ENCODE measurements around the gene RNF175.

RNF175 gene

GRCh38 chr4:153724606-153725005 is 35.2 kb downstream of the RNF175 start:
- Histone ChIP-seq H3K27ac (ENCODE audit: low read length) (no peak overlapping the region), H3K27me3 (ENCODE audit: control insufficient read depth in 1 of 2, insufficient read depth in 2 of 2, low read length in 2 of 2) (no peaks in the 10 kb centered on the region), H3K9me3 (ENCODE audit: control insufficient read depth in 2 of 2, low read length in 2 of 2) (no peaks in the 10 kb centered on the region), H3K9ac (ENCODE audit: low read length in 2 of 2) (no peak overlapping the region), H3K4me3 (ENCODE audit: low read length in 2 of 2) (no peak overlapping the region), H3K4me1 (ENCODE audit: control insufficient read depth, insufficient read depth, low read length) (no peaks in the 10 kb centered on the region), H3K36me3 (ENCODE audit: control insufficient read depth in 2 of 2, insufficient read depth in 2 of 2, low read length in 2 of 2) (no peaks in the 10 kb centered on the region)

DNA sequence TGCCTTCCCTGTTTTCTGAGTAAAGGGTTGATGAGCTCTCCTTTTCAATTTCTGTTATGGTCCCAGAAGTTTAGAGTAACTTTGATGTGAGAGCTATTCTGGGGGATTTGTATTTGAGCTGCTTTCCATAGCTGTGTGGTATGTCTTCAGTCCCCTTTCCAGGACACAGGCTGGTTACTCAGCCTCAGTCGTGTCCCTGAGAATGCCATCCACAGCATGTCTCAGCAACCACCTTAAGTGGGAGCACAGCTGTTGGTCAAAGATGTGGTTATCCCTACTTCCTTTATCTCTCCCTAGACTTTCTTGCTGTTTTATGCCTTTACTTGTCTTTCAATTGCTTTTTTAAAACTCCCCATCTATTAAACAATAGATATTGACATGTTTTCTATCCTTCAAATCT is 37.8 kb downstream of the RNF175 start:
- Histone ChIP-seq H3K9me3 (ENCODE audit: control insufficient read depth in 2 of 2, low read length in 2 of 2) (no peaks in the 10 kb centered on the region), H3K4me1 (ENCODE audit: control insufficient read depth, insufficient read depth, low read length) (no peaks in the 10 kb centered on the region), H3K9ac (ENCODE audit: low read length in 2 of 2) (no peak overlapping the region), H3K4me3 (ENCODE audit: low read length in 2 of 2) (no peak overlapping the region), H3K27me3 (ENCODE audit: control insufficient read depth in 1 of 2, insufficient read depth in 2 of 2, low read length in 2 of 2) (no peaks in the 10 kb centered on the region), H3K27ac (ENCODE audit: low read length) (no peak overlapping the region), H3K36me3 (ENCODE audit: control insufficient read depth in 2 of 2, insufficient read depth in 2 of 2, low read length in 2 of 2) (no peaks in the 10 kb centered on the region)

DNA sequence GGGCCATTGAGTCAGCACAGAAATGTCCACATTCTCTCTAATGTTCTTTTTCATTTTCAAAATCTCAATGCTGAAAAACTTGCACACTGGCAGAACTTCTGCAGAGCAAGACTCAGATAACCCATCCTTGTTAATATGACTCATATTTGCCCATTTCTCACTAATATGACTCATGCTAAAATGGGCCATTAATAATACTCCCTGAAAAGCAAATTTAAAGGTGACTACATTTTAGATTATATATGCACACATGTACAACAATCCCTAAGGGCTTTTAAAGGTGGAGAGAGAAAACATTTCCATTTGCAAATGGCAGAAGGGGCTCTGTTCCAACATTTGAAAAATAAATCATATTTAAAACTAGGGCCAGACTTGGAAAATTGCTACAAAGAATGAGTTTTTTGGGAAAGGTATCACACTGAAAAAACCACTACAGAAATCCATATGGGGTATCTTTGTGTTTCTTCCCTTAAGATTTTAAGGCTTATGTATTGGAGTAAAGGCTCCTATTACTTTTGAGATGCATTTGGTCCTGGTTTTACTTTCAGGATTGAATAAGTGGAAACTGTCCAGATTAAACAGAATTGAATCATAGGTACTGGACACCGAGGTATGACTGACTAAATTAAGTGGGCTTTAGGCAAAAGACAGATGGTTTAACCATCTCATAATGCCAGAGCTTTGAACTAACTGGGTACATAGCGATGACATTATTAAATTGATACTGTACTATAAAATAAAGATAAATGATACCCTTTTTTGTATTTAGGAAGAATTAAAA is 45.8 kb downstream of the RNF175 start:
- no peaks in the 10 kb centered on the region for H3K27me3 ChIP-seq (ENCODE audit: control insufficient read depth in 1 of 2, insufficient read depth in 2 of 2, low read length in 2 of 2)
- no peaks in the 10 kb centered on the region for H3K9me3 ChIP-seq (ENCODE audit: control insufficient read depth in 2 of 2, low read length in 2 of 2)
- no peak overlapping the region for H3K9ac ChIP-seq (ENCODE audit: low read length in 2 of 2)
- H3K4me1 ChIP-seq (ENCODE audit: control insufficient read depth, insufficient read depth, low read length), result no peaks in the 10 kb centered on the region
- no peaks in the 10 kb centered on the region for H3K36me3 ChIP-seq (ENCODE audit: control insufficient read depth in 2 of 2, insufficient read depth in 2 of 2, low read length in 2 of 2)
- H3K4me3 ChIP-seq (ENCODE audit: low read length in 2 of 2), result no peak overlapping the region
- no peak overlapping the region for H3K27ac ChIP-seq (ENCODE audit: low read length)

GRCh38 chr4:153710681-153711080 is 49.1 kb downstream of the RNF175 start:
- H3K27ac ChIP-seq (ENCODE audit: low read length), result no peak overlapping the region
- H3K4me3 ChIP-seq (ENCODE audit: low read length in 2 of 2), result no peak overlapping the region
- no peaks in the 10 kb centered on the region for H3K4me1 ChIP-seq (ENCODE audit: control insufficient read depth, insufficient read depth, low read length)
- H3K9me3 ChIP-seq (ENCODE audit: control insufficient read depth in 2 of 2, low read length in 2 of 2), result no peaks in the 10 kb centered on the region
- H3K27me3 ChIP-seq (ENCODE audit: control insufficient read depth in 1 of 2, insufficient read depth in 2 of 2, low read length in 2 of 2), result no peaks in the 10 kb centered on the region
- no peak overlapping the region for H3K9ac ChIP-seq (ENCODE audit: low read length in 2 of 2)
- no peaks in the 10 kb centered on the region for H3K36me3 ChIP-seq (ENCODE audit: control insufficient read depth in 2 of 2, insufficient read depth in 2 of 2, low read length in 2 of 2)

DNA sequence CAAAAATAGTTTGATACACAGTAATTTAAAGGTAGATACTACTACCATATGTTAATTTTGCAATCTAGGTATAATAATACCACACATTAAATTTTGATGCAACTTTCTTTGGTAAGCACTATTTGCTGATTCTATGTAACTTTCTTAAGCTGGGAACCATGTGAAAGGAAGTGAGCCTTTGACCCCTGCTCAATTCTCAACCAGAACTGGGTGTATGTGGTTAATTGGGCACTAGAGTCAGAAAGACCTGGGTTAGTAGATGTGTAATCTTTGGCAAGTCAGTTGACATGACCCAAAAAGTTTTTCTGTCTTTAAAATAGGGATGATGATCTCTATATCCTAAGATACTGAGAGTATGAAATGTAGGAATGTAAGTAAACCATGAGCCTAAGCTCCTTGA is 53.3 kb downstream of the RNF175 start:
- Histone ChIP-seq H3K9me3 (ENCODE audit: control insufficient read depth in 2 of 2, low read length in 2 of 2) (no peaks in the 10 kb centered on the region), H3K27ac (ENCODE audit: low read length) (no peak overlapping the region), H3K36me3 (ENCODE audit: control insufficient read depth in 2 of 2, insufficient read depth in 2 of 2, low read length in 2 of 2) (no peaks in the 10 kb centered on the region), H3K4me1 (ENCODE audit: control insufficient read depth, insufficient read depth, low read length) (no peaks in the 10 kb centered on the region), H3K4me3 (ENCODE audit: low read length in 2 of 2) (no peak overlapping the region), H3K9ac (ENCODE audit: low read length in 2 of 2) (no peak overlapping the region), H3K27me3 (ENCODE audit: control insufficient read depth in 1 of 2, insufficient read depth in 2 of 2, low read length in 2 of 2) (no peaks in the 10 kb centered on the region)

DNA sequence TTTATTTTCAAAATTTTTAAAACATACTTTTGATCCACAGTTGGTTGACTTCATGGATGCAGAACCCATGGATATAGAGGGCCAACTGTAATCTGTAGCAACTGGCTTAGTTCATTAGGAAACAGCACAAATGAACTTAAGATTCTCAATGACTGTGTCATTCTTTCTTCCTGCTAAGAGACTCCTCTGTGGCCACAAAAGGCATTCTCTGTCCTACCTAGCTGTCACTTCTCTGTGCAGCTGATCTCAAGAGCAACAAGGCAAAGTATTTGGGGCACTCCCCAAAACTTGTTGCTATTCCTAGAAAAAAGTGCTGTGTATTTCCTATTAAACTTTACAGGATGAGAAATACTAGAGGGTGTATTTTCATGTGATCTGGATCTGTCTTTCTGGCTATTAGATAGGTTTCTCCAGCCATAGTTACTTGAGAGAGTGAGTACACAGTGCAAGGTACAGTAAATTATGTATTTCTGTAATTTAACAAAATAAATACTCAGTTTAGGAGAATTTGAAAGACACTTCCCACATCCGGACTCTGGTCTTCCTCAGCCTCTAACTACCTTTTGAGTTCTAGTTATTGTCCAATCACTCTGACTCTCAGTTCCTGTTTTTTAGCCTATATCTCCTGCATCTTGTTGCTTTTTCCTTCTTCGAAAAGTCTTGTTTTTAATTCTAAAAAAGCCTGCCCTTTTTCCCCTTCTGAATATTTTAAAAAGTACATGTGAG is 53.9 kb downstream of the RNF175 start:
- no peaks in the 10 kb centered on the region for H3K27me3 ChIP-seq (ENCODE audit: control insufficient read depth in 1 of 2, insufficient read depth in 2 of 2, low read length in 2 of 2)
- H3K36me3 ChIP-seq (ENCODE audit: control insufficient read depth in 2 of 2, insufficient read depth in 2 of 2, low read length in 2 of 2), result no peaks in the 10 kb centered on the region
- no peak overlapping the region for H3K9ac ChIP-seq (ENCODE audit: low read length in 2 of 2)
- H3K27ac ChIP-seq (ENCODE audit: low read length), result no peak overlapping the region
- H3K9me3 ChIP-seq (ENCODE audit: control insufficient read depth in 2 of 2, low read length in 2 of 2), result no peaks in the 10 kb centered on the region
- no peaks in the 10 kb centered on the region for H3K4me1 ChIP-seq (ENCODE audit: control insufficient read depth, insufficient read depth, low read length)
- no peak overlapping the region for H3K4me3 ChIP-seq (ENCODE audit: low read length in 2 of 2)

DNA sequence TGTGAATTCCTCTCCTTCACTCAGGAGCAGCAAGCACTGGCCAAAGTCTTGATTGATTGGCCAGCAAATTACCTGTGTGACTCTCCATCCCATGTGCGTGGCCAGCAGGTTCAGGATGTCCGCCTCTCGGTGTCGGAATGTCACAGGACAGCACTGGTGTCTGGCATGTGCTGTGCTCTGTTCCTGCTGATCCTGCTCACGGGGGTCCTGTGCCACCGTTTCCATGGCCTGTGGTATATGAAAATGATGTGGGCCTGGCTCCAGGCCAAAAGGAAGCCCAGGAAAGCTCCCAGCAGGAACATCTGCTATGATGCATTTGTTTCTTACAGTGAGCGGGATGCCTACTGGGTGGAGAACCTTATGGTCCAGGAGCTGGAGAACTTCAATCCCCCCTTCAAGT is 55.3 kb downstream of the RNF175 start:
- H3K36me3 ChIP-seq (ENCODE audit: control insufficient read depth in 2 of 2, insufficient read depth in 2 of 2, low read length in 2 of 2), result no peaks in the 10 kb centered on the region
- no peak overlapping the region for H3K4me3 ChIP-seq (ENCODE audit: low read length in 2 of 2)
- H3K27ac ChIP-seq (ENCODE audit: low read length), result no peak overlapping the region
- no peaks in the 10 kb centered on the region for H3K27me3 ChIP-seq (ENCODE audit: control insufficient read depth in 1 of 2, insufficient read depth in 2 of 2, low read length in 2 of 2)
- H3K9me3 ChIP-seq (ENCODE audit: control insufficient read depth in 2 of 2, low read length in 2 of 2), result no peaks in the 10 kb centered on the region
- H3K4me1 ChIP-seq (ENCODE audit: control insufficient read depth, insufficient read depth, low read length), result no peaks in the 10 kb centered on the region
- H3K9ac ChIP-seq (ENCODE audit: low read length in 2 of 2), result no peak overlapping the region

GRCh38 chr4:153684971-153685371 is 74.9 kb downstream of the RNF175 start:
- Histone ChIP-seq H3K36me3 (ENCODE audit: control insufficient read depth in 2 of 2, insufficient read depth in 2 of 2, low read length in 2 of 2) (no peaks in the 10 kb centered on the region), H3K9ac (ENCODE audit: low read length in 2 of 2) (peak overlapping the region; percentile 58 to 65), H3K4me3 (ENCODE audit: low read length in 2 of 2) (peak overlapping the region; percentile 75 to 82), H3K27me3 (ENCODE audit: control insufficient read depth in 1 of 2, insufficient read depth in 2 of 2, low read length in 2 of 2) (no peaks in the 10 kb centered on the region), H3K4me1 (ENCODE audit: control insufficient read depth, insufficient read depth, low read length) (peaks cover 12% of the 10 kb centered on the region), H3K9me3 (ENCODE audit: control insufficient read depth in 2 of 2, low read length in 2 of 2) (no peaks in the 10 kb centered on the region), H3K27ac (ENCODE audit: low read length) (no peak overlapping the region)

- Histone ChIP-seq H3K9ac (ENCODE audit: low read length in 2 of 2) (peak within 1 kb of the TSS; percentile 58 to 65), H3K36me3 (ENCODE audit: control insufficient read depth in 2 of 2, insufficient read depth in 2 of 2, low read length in 2 of 2) (no peaks in the 10 kb centered on the region), H3K4me1 (ENCODE audit: control insufficient read depth, insufficient read depth, low read length) (peaks cover 12% of the 10 kb centered on the region), H3K9me3 (ENCODE audit: control insufficient read depth in 2 of 2, low read length in 2 of 2) (no peaks in the 10 kb centered on the region), H3K27me3 (ENCODE audit: control insufficient read depth in 1 of 2, insufficient read depth in 2 of 2, low read length in 2 of 2) (no peaks in the 10 kb centered on the region), H3K4me3 (ENCODE audit: low read length in 2 of 2) (peak within 1 kb of the TSS; percentile 75 to 82), H3K27ac (ENCODE audit: low read length) (no peak within 1 kb of the TSS)
Observed at GRCh38 chr4:153684182-153684970, 75.4 kb downstream of the RNF175 start, which contains the start of gene TLR2. Gene TLR2, plus strand, starts transcription at chr4:153684280. Its CDS starts 18,628 bp downstream, at chr4:153702908.

DNA sequence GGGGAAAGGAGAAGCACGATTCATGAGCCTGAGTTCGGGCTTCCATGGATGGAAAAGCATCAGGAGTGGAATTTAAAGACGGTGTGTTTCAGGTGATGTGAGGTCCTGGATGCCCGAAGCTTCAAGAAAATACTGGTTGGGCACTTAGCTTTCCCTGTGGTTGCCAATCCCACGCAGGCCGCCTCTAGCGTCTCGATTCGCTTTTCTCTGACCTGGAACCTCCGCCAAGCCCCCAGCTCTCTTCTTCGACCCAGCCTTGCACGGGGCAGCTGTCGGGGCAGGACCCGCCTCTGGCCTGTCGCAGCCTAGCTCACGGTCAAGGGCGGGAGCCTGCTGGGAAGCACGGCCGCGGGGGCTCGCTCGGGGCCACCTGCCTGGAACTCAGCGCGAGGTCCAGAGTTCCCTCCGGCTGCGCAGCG is 76.1 kb downstream of the RNF175 start:
- Histone ChIP-seq H3K27ac (ENCODE audit: low read length) (no peak overlapping the region), H3K36me3 (ENCODE audit: control insufficient read depth in 2 of 2, insufficient read depth in 2 of 2, low read length in 2 of 2) (no peaks in the 10 kb centered on the region), H3K27me3 (ENCODE audit: control insufficient read depth in 1 of 2, insufficient read depth in 2 of 2, low read length in 2 of 2) (no peaks in the 10 kb centered on the region), H3K9me3 (ENCODE audit: control insufficient read depth in 2 of 2, low read length in 2 of 2) (no peaks in the 10 kb centered on the region), H3K9ac (ENCODE audit: low read length in 2 of 2) (peak overlapping the region in 1 of 2 donors; percentile 65), H3K4me3 (ENCODE audit: low read length in 2 of 2) (peak overlapping the region; percentile 75 to 82), H3K4me1 (ENCODE audit: control insufficient read depth, insufficient read depth, low read length) (peaks cover 12% of the 10 kb centered on the region)
